HepG2 (cell line): ENCODE measurements around the gene KRTAP9-4. TPM values are rescaled to one million over a fixed set of nuclear protein-coding genes. Genes with fewer than 3 reads are reported as not detected.

Experiments used
- ATAC-seq: fragments of 200-7000 bp; cut with Tn5 transposase; 3 replicates; pipeline ENCODE4 v1.9.1; 2020; ENCODE audit warnings: mild to moderate bottlenecking, moderate library complexity
- BruUV-seq: library from RNA; stranded (reverse); fragments of 400-500 nt; replicated peaks from 2 replicates; lab custom pipeline; 2021; lab: Mats Ljungman, UMichigan
- CTCF ChIA-PET: fragments of 300-600 bp; formaldehyde crosslinking; extraction: SDS; loops from one replicate; lab custom pipeline; 2021; ENCODE audit warnings: low total read pairs, inconsistent platforms, low intra/inter-chr PET ratio; lab: Yijun Ruan, JAX
- POLR2A ChIA-PET: fragments of 350-600 bp; sonication (Branson Sonifier 250); formaldehyde crosslinking; loops from one replicate; lab custom pipeline; 2020; ENCODE audit warnings: antibody characterized with exemption, inconsistent platforms; lab: Yijun Ruan, JAX
- DNase-seq: peaks from one replicate; pipeline ENCODE4 v3.0.0-alpha.2; 2015; ENCODE audit warnings: low spot score
- FAIRE-seq: peaks from 3 replicates; lab custom pipeline; 2011; peaks lifted over from hg19 to GRCh38; lab: Jason Lieb, UNC
- H2AFZ ChIP-seq: one replicate; pipeline ENCODE4 v1.6.1; 2011; ENCODE audit warnings: low read length, inconsistent platforms
- H3K27ac ChIP-seq: fragments of 300-600 bp; 3 replicates; pipeline ENCODE4 v1.8.0; 2011; ENCODE audit warnings: mixed run types, mild to moderate bottlenecking, mixed read lengths, low read length, inconsistent platforms; ENCODE audit not compliant: insufficient read depth; ENCODE audit errors: extremely low read length
- H3K27me3 ChIP-seq, 2 experiments: fragments of 200-600 bp in 1 of 2; 2 replicates in 1 of 2; 3 replicates in 1 of 2; pipeline versions ENCODE4 v1.6.0 to v1.8.0; 2011; ENCODE audit warnings: low read length in 2 of 2, mild to moderate bottlenecking in 2 of 2, moderate library complexity in 2 of 2, inconsistent platforms in 1 of 2; ENCODE audit not compliant: insufficient read depth in 2 of 2, control insufficient read depth in 1 of 2
- H3K36me3 ChIP-seq, 2 experiments: fragments of 200-600 bp in 1 of 2; replicated peaks in 1 of 2; 2 replicates in 1 of 2; 3 replicates in 1 of 2; pipeline versions ENCODE4 v1.5.1 to v1.8.0; 2011; ENCODE audit warnings: low read length in 2 of 2, inconsistent platforms in 1 of 2; ENCODE audit not compliant: insufficient read depth in 2 of 2, control insufficient read depth in 1 of 2
- H3K4me1 ChIP-seq: 2 replicates; pipeline ENCODE4 v1.5.1; 2012; ENCODE audit warnings: low read length, inconsistent platforms; ENCODE audit not compliant: insufficient read depth
- H3K4me2 ChIP-seq: 2 replicates; pipeline ENCODE4 v1.6.0; 2011; ENCODE audit warnings: low read depth, low read length, inconsistent platforms
- H3K4me3 ChIP-seq, 3 experiments: fragments of 200-600 bp in 1 of 3; sonication (generic), shearing (Covaris generic) in 1 of 3; replicated peaks in 1 of 3; 2 replicates each; pipeline ENCODE4 v1.5.1; 2011 to 2016; ENCODE audit warnings: low read length in 3 of 3, inconsistent platforms in 2 of 3, low read depth in 2 of 3, mild to moderate bottlenecking in 2 of 3, control low read depth in 1 of 3, mixed read lengths in 1 of 3; ENCODE audit not compliant: insufficient read depth in 1 of 3
- H3K79me2 ChIP-seq: one replicate; pipeline ENCODE4 v1.6.1; 2011; ENCODE audit warnings: low read length, inconsistent platforms; ENCODE audit not compliant: insufficient read depth
- H3K9ac ChIP-seq: 2 replicates; pipeline ENCODE4 v1.6.0; 2011; ENCODE audit warnings: mild to moderate bottlenecking, low read depth, low read length, inconsistent platforms; ENCODE audit not compliant: insufficient read depth
- H3K9me3 ChIP-seq: 2 replicates; pipeline ENCODE4 v1.5.1; 2012; ENCODE audit warnings: mild to moderate bottlenecking, low read length
- H4K20me1 ChIP-seq: 2 replicates; pipeline ENCODE4 v1.6.0; 2011; ENCODE audit warnings: inconsistent platforms, mild to moderate bottlenecking, low read length, moderate library complexity; ENCODE audit not compliant: insufficient read depth
- ATF7 ChIP-seq, 2 experiments: fragments of 450-650 bp in 1 of 2; sonication (generic) in 1 of 2; formaldehyde crosslinking in 1 of 2; IDR thresholded peaks; 2 replicates each; pipeline versions ENCODE4 v1.4.0 to v1.6.1; 2016 to 2020; ENCODE audit warnings: antibody characterized with exemption in 1 of 2, mild to moderate bottlenecking in 1 of 2, missing genetic modification reagents in 1 of 2
- JUN ChIP-seq: sonication (generic); formaldehyde crosslinking; IDR thresholded peaks from 2 replicates; pipeline ENCODE4 v1.4.0; 2020; ENCODE audit warnings: mild to moderate bottlenecking, missing genetic modification reagents
- NONO ChIP-seq, 2 experiments: fragments of 450-650 bp in 1 of 2; sonication (generic) in 1 of 2; formaldehyde crosslinking in 1 of 2; IDR thresholded peaks in 1 of 2; conservative IDR thresholded peaks in 1 of 2; 2 replicates each; pipeline versions ENCODE4 v1.6.1 to v1.8.0; 2017 to 2022; ENCODE audit warnings: mild to moderate bottlenecking in 1 of 2, missing genetic modification reagents in 1 of 2, moderate library complexity in 1 of 2
- NPAS2 ChIP-seq: sonication (generic); formaldehyde crosslinking; IDR thresholded peaks from 2 replicates; pipeline ENCODE4 v1.8.0; 2022; ENCODE audit warnings: mild to moderate bottlenecking, missing genetic modification reagents, borderline replicate concordance
- SATB2 ChIP-seq: sonication (generic); formaldehyde crosslinking; IDR thresholded peaks from 2 replicates; pipeline ENCODE4 v1.5.0; 2020; ENCODE audit warnings: missing genetic modification reagents
- TBX2 ChIP-seq: sonication (generic); formaldehyde crosslinking; IDR thresholded peaks from 2 replicates; pipeline ENCODE4 v1.5.0; 2020; ENCODE audit warnings: missing genetic modification reagents, mild to moderate bottlenecking, borderline replicate concordance
- ZMYM3 ChIP-seq: sonication (generic); formaldehyde crosslinking; IDR thresholded peaks from 2 replicates; pipeline ENCODE4 v1.5.1; 2020; ENCODE audit warnings: mild to moderate bottlenecking, missing genetic modification reagents
- ZNF354B ChIP-seq: sonication (generic); formaldehyde crosslinking; IDR thresholded peaks from 2 replicates; pipeline ENCODE4 v1.8.0; 2022; ENCODE audit warnings: mild to moderate bottlenecking, missing genetic modification reagents
- ZNF484 ChIP-seq: sonication (generic); formaldehyde crosslinking; IDR thresholded peaks from 2 replicates; pipeline ENCODE4 v1.5.1; 2020; ENCODE audit warnings: mild to moderate bottlenecking, low read depth, missing genetic modification reagents, borderline replicate concordance
- ZNF496 ChIP-seq: sonication (generic); formaldehyde crosslinking; IDR thresholded peaks from 2 replicates; pipeline ENCODE4 v1.8.1; 2023; ENCODE audit warnings: mild to moderate bottlenecking, moderate library complexity, missing genetic modification reagents; ENCODE audit not compliant: insufficient replicate concordance
- ZNF556 ChIP-seq: sonication (generic); formaldehyde crosslinking; IDR thresholded peaks from 2 replicates; pipeline ENCODE4 v1.4.0; 2020; ENCODE audit warnings: mild to moderate bottlenecking, missing genetic modification reagents, borderline replicate concordance
- ZNF790 ChIP-seq: sonication (generic); formaldehyde crosslinking; IDR thresholded peaks from 2 replicates; pipeline ENCODE4 v1.8.0; 2022; ENCODE audit warnings: missing genetic modification reagents, mild to moderate bottlenecking, borderline replicate concordance
- WGBS: methylation state at CpG from one replicate; pipeline ENCODE4 v1.1.6; 2017; ENCODE audit warnings: low lambda C conversion rate; 5-methylcytosine and 5-hydroxymethylcytosine counted together
- in situ Hi-C: cut with HindIII; loops from 2 replicates; pipeline ENCODE4 v1.10.0; 2017; ENCODE audit warnings: low pct_unique_long_range_greater_than_20kb; ENCODE audit not compliant: extremely low pct_ligation_motif_present
- intact Hi-C: fragments of 100-400 bp; cut with micrococcal nuclease; formaldehyde crosslinking; loops from one replicate; pipeline ENCODE4 v1.10.0; 2022; ENCODE audit not compliant: unreplicated experiment
- polyA plus RNA-seq, 8 experiments: library from polyadenylated mRNA; depleted of rRNA in 3 of 8; stranded (reverse) in 7 of 8; unstranded in 1 of 8; fragments of >200 nt; fragmentation: Illumina TruSeq in 4 of 8; extraction: Trizol in 4 of 8; gene quantifications; 2 replicates each; pipeline versions ENCODE4 v1.2.1 to v1.2.3, GENCODE V29; 2011 to 2016; ENCODE audit warnings: low read depth in 4 of 8, missing spikeins in 1 of 8, mixed read lengths in 1 of 8; ENCODE audit not compliant: insufficient read depth in 1 of 8
- total RNA-seq, 5 experiments: library from RNA; depleted of rRNA; stranded (reverse); fragments of >200 nt; fragmentation: Illumina TruSeq; extraction: Trizol; gene quantifications; 2 replicates each; pipeline ENCODE4 v1.2.3, GENCODE V29; 2016; ENCODE audit warnings: low read depth in 1 of 5
- TF ChIP-seq, protein P1 (sequence below), 2 experiments: sonication (generic) in 1 of 2; formaldehyde crosslinking in 1 of 2; IDR thresholded peaks; 2 replicates each; pipeline versions ENCODE4 v1.4.0 to v1.6.1; 2018 to 2020; ENCODE audit warnings: missing genetic modification reagents in 2 of 2, borderline replicate concordance in 1 of 2, low read depth in 1 of 2, mild to moderate bottlenecking in 1 of 2, missing biosample characterization in 1 of 2
- TF ChIP-seq, protein P2 (sequence below): sonication (generic); formaldehyde crosslinking; IDR thresholded peaks from 2 replicates; pipeline ENCODE4 v1.5.1; 2020; ENCODE audit warnings: missing genetic modification reagents, mild to moderate bottlenecking, borderline replicate concordance
- TF ChIP-seq, protein P3 (sequence below): sonication (generic); formaldehyde crosslinking; conservative IDR thresholded peaks from 2 replicates; pipeline ENCODE4 v1.4.0; 2020; ENCODE audit warnings: missing genetic modification reagents
- TF ChIP-seq, protein P4 (sequence below): sonication (generic); formaldehyde crosslinking; IDR thresholded peaks from 2 replicates; pipeline ENCODE4 v1.8.0; 2022; ENCODE audit warnings: mild to moderate bottlenecking, missing genetic modification reagents, moderate library complexity

KRTAP9-4 gene
- total and polyA plus RNA-seq, 2 of the 13 experiments (the other 11 are each of a cell fraction or from before 2014, with no cell fraction given), result not detected

DNA sequence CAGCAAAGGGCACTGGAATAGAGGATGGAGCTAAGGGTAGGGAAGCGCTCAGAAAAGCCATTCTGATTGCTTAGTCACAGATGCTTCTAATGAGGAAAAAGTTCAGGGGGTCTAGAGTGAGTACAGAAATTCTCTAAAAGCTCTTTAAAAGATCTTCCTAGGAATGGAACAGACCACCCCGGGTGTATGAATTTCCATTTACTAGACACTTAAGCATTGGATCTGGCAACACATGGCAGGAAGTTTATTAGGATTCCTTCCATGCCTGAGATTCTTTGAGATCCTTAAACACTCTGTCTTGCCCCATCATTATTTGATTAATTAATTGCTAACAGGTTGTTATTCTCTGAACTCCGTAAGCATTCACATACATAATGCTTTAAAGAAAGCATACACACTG, 34.6 kb downstream of the KRTAP9-4 start (continued):
- TF ChIP-seq, protein P1, sequence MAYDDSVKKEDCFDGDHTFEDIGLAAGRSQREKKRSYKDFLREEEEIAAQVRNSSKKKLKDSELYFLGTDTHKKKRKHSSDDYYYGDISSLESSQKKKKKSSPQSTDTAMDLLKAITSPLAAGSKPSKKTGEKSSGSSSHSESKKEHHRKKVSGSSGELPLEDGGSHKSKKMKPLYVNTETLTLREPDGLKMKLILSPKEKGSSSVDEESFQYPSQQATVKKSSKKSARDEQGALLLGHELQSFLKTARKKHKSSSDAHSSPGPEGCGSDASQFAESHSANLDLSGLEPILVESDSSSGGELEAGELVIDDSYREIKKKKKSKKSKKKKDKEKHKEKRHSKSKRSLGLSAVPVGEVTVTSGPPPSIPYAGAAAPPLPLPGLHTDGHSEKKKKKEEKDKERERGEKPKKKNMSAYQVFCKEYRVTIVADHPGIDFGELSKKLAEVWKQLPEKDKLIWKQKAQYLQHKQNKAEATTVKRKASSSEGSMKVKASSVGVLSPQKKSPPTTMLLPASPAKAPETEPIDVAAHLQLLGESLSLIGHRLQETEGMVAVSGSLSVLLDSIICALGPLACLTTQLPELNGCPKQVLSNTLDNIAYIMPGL (CRISPR knock-in tag; IDR thresholded peaks at IDR 0.05; ENCODE audit: borderline replicate concordance in 1 of 2, low read depth in 1 of 2), result no peak
- no peak for TF ChIP-seq ZNF496
- no peak for TF ChIP-seq ZNF354B (CRISPR knock-in tag)
- TF ChIP-seq ZMYM3 (CRISPR knock-in tag), result no peak
- TF ChIP-seq, all 625 proteins: peak for 0

DNA sequence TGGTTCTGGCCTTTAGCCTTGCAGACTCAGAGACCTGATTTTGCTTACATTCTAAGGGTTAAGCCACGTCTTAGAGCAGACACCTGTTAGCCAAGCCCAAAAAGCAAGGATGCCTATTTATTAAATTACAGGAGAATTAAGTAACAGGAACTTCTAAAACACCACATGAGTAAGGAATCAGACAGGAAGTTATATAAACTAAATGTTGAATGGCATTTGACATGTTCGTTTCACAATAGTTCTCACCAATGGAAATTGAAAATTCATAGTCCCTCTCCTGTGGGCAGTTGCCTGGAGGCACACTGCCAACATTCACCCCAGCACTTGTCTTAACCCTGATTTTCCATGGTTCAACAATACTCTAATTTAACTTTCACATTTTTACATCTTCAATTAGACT, 35.1 kb downstream of the KRTAP9-4 start:
- DNase-seq (no peak), ATAC-seq (no peak), FAIRE-seq (no peak)
- Histone ChIP-seq H3K4me2 (no peak overlapping the region), H3K36me3 (no peaks in the 10 kb centered on the region), H3K79me2 (no peaks in the 10 kb centered on the region), H3K9me3 (no peaks in the 10 kb centered on the region), H3K27me3 (no peaks in the 10 kb centered on the region), H2AFZ (no peak overlapping the region), H3K27ac (no peak overlapping the region), H3K9ac (no peak overlapping the region), H3K4me1 (peaks cover 6% of the 10 kb centered on the region; the same call in 1 of the 2 replicates), H4K20me1 (no peaks in the 10 kb centered on the region), H3K4me3 (no peak overlapping the region)
- in situ Hi-C loops (no loop called here), intact Hi-C loops (no loop called here)
- POLR2A ChIA-PET, result no interaction called here
- 0% methylated on average over 2 of the region's 2 CpGs for WGBS
- CTCF ChIA-PET, result no interaction called here
- no TSS peak for BruUV-seq
- TF ChIP-seq ZNF484, result no peak
- TF ChIP-seq, protein P2, sequence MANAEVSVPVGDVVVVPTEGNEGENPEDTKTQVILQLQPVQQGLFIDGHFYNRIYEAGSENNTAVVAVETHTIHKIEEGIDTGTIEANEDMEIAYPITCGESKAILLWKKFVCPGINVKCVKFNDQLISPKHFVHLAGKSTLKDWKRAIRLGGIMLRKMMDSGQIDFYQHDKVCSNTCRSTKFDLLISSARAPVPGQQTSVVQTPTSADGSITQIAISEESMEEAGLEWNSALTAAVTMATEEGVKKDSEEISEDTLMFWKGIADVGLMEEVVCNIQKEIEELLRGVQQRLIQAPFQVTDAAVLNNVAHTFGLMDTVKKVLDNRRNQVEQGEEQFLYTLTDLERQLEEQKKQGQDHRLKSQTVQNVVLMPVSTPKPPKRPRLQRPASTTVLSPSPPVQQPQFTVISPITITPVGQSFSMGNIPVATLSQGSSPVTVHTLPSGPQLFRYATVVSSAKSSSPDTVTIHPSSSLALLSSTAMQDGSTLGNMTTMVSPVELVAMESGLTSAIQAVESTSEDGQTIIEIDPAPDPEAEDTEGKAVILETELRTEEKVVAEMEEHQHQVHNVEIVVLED (CRISPR knock-in tag), result no peak
- TF ChIP-seq JUN (CRISPR knock-in tag), result no peak
- no peak for TF ChIP-seq ATF7 (IDR thresholded peaks at IDR 0.05)
- no peak for TF ChIP-seq ATF7 (CRISPR knock-in tag; IDR thresholded peaks at IDR 0.05)
- no peak for TF ChIP-seq NONO (IDR thresholded peaks at IDR 0.05)
- TF ChIP-seq NONO (CRISPR knock-in tag; conservative IDR thresholded peaks at IDR 0.05), result no peak
- TF ChIP-seq SATB2 (CRISPR knock-in tag), result no peak
- no peak for TF ChIP-seq ZNF790 (CRISPR knock-in tag)
- TF ChIP-seq NPAS2 (CRISPR knock-in tag), result no peak
- TF ChIP-seq TBX2 (CRISPR knock-in tag), result no peak
- TF ChIP-seq, protein P3, sequence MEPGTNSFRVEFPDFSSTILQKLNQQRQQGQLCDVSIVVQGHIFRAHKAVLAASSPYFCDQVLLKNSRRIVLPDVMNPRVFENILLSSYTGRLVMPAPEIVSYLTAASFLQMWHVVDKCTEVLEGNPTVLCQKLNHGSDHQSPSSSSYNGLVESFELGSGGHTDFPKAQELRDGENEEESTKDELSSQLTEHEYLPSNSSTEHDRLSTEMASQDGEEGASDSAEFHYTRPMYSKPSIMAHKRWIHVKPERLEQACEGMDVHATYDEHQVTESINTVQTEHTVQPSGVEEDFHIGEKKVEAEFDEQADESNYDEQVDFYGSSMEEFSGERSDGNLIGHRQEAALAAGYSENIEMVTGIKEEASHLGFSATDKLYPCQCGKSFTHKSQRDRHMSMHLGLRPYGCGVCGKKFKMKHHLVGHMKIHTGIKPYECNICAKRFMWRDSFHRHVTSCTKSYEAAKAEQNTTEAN (CRISPR knock-in tag), result no peak
- TF ChIP-seq, protein P4, sequence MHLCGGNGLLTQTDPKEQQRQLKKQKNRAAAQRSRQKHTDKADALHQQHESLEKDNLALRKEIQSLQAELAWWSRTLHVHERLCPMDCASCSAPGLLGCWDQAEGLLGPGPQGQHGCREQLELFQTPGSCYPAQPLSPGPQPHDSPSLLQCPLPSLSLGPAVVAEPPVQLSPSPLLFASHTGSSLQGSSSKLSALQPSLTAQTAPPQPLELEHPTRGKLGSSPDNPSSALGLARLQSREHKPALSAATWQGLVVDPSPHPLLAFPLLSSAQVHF (CRISPR knock-in tag), result no peak
- TF ChIP-seq ZNF556 (CRISPR knock-in tag), result no peak
